HepG2 (cell line): ENCODE data around the gene TMC2. TPM values are rescaled to one million over a fixed set of nuclear protein-coding genes. Genes with fewer than 3 reads are reported as not detected.
A peak's percentile ranks its signal among the peaks of the same experiment; 100 is the strongest.

Experiments
- CSRNP1 ChIP-seq: sonication (generic); formaldehyde crosslinking; IDR thresholded peaks from 2 replicates; pipeline ENCODE4 v1.8.1; 2023; ENCODE audit warnings: mild to moderate bottlenecking, missing genetic modification reagents
- ELK4 ChIP-seq: sonication (generic); formaldehyde crosslinking; IDR thresholded peaks from 2 replicates; pipeline ENCODE4 v1.9.0; 2021; ENCODE audit warnings: missing genetic modification reagents, borderline replicate concordance
- NAIF1 ChIP-seq: sonication (generic); formaldehyde crosslinking; IDR thresholded peaks from 2 replicates; pipeline ENCODE4 v1.5.0; 2020; ENCODE audit warnings: mild to moderate bottlenecking, missing genetic modification reagents, borderline replicate concordance
- NR2F6 ChIP-seq, 2 experiments: IDR thresholded peaks; 2 replicates each; pipeline ENCODE4 v1.6.1; 2016; ENCODE audit warnings: antibody characterized with exemption in 1 of 2, mild to moderate bottlenecking in 1 of 2
- NRL ChIP-seq: sonication (generic); formaldehyde crosslinking; IDR thresholded peaks from 2 replicates; pipeline ENCODE4 v1.5.0; 2020; ENCODE audit warnings: missing genetic modification reagents, mild to moderate bottlenecking, moderate library complexity, borderline replicate concordance
- RBM22 ChIP-seq: fragments of 200-400 bp; formaldehyde crosslinking; optimal IDR thresholded peaks from 2 replicates; pipeline ENCODE3; 2017; ENCODE audit warnings: mild to moderate bottlenecking, low read length, moderate library complexity
- SAP130 ChIP-seq: IDR thresholded peaks from 2 replicates; pipeline ENCODE4 v1.6.1; 2016; ENCODE audit warnings: low read depth
- TEAD3 ChIP-seq: optimal IDR thresholded peaks from 2 replicates; pipeline ENCODE3; 2016; ENCODE audit warnings: borderline replicate concordance
- TSC22D2 ChIP-seq: sonication (generic); formaldehyde crosslinking; IDR thresholded peaks from 2 replicates; pipeline ENCODE4 v1.5.1; 2020; ENCODE audit warnings: missing genetic modification reagents, mild to moderate bottlenecking, borderline replicate concordance
- ZBTB38 ChIP-seq: sonication (generic); formaldehyde crosslinking; IDR thresholded peaks from 2 replicates; pipeline ENCODE4 v1.5.1; 2020; ENCODE audit warnings: mild to moderate bottlenecking, missing genetic modification reagents
- ZFP36L2 ChIP-seq: sonication (generic); formaldehyde crosslinking; IDR thresholded peaks from 2 replicates; pipeline ENCODE4 v1.4.0; 2020; ENCODE audit warnings: missing genetic modification reagents
- ZFYVE20 ChIP-seq: sonication (generic); formaldehyde crosslinking; IDR thresholded peaks from 2 replicates; pipeline ENCODE4 v1.8.0; 2023; ENCODE audit warnings: low read depth, mild to moderate bottlenecking, moderate library complexity, missing genetic modification reagents, borderline replicate concordance
- ZNF17 ChIP-seq: sonication (generic); formaldehyde crosslinking; IDR thresholded peaks from 2 replicates; pipeline ENCODE4 v1.5.0; 2020; ENCODE audit warnings: mild to moderate bottlenecking, missing genetic modification reagents
- ZNF33A ChIP-seq: sonication (generic); formaldehyde crosslinking; IDR thresholded peaks from 2 replicates; pipeline ENCODE4 v1.5.1; 2020; ENCODE audit warnings: missing genetic modification reagents, mild to moderate bottlenecking, moderate library complexity, borderline replicate concordance
- ZNF430 ChIP-seq: sonication (generic); formaldehyde crosslinking; IDR thresholded peaks from 2 replicates; pipeline ENCODE4 v1.9.0; 2021; ENCODE audit warnings: mild to moderate bottlenecking, missing genetic modification reagents
- ZNF788 ChIP-seq: sonication (generic); formaldehyde crosslinking; IDR thresholded peaks from 2 replicates; pipeline ENCODE4 v1.5.0; 2020; ENCODE audit warnings: mild to moderate bottlenecking, missing genetic modification reagents, borderline replicate concordance
- polyA plus RNA-seq, 8 experiments: library from polyadenylated mRNA; depleted of rRNA in 3 of 8; stranded (reverse) in 7 of 8; unstranded in 1 of 8; fragments of >200 nt; fragmentation: Illumina TruSeq in 4 of 8; extraction: Trizol in 4 of 8; gene quantifications; 2 replicates each; pipeline versions ENCODE4 v1.2.1 to v1.2.3, GENCODE V29; 2011 to 2016; ENCODE audit warnings: low read depth in 4 of 8, missing spikeins in 1 of 8, mixed read lengths in 1 of 8; ENCODE audit not compliant: insufficient read depth in 1 of 8
- total RNA-seq, 5 experiments: library from RNA; depleted of rRNA; stranded (reverse); fragments of >200 nt; fragmentation: Illumina TruSeq; extraction: Trizol; gene quantifications; 2 replicates each; pipeline ENCODE4 v1.2.3, GENCODE V29; 2016; ENCODE audit warnings: low read depth in 1 of 5
- TF ChIP-seq, protein P1 (sequence below): sonication (generic); formaldehyde crosslinking; IDR thresholded peaks from 2 replicates; pipeline ENCODE4 v1.8.0; 2022; ENCODE audit warnings: missing genetic modification reagents, low read depth, mild to moderate bottlenecking, borderline replicate concordance
- TF ChIP-seq, protein P2 (sequence below): IDR thresholded peaks from 2 replicates; pipeline ENCODE4 v1.6.1; 2016; ENCODE audit warnings: missing compliant biosample characterization, missing genetic modification reagents, borderline replicate concordance
- TF ChIP-seq, protein P3 (sequence below): sonication (generic); formaldehyde crosslinking; IDR thresholded peaks from 2 replicates; pipeline ENCODE4 v1.9.0; 2021; ENCODE audit warnings: missing genetic modification reagents, mild to moderate bottlenecking, borderline replicate concordance
- TF ChIP-seq, protein P4 (sequence below): sonication (generic); formaldehyde crosslinking; IDR thresholded peaks from 2 replicates; pipeline ENCODE4 v1.9.0; 2022; ENCODE audit warnings: low read depth, missing genetic modification reagents

The TMC2 gene
- total and polyA plus RNA-seq, 2 of the 13 experiments (the other 11 are each of a cell fraction or from before 2014, with no cell fraction given), result not detected

GRCh38 chr20:2508631-2509467 lies 27.5 kb upstream of the TMC2 start, which contains the start of gene ZNF343 (continued):
- TF ChIP-seq ZFP36L2 (CRISPR knock-in tag) (no peak), ELK4 (CRISPR knock-in tag) (peak; percentile 91), ZNF788 (CRISPR knock-in tag) (no peak; the same call in 1 of the 2 replicates), ZNF17 (no peak), TEAD3 (CRISPR knock-in tag) (peak; percentile 84), ZNF33A (CRISPR knock-in tag) (peak; percentile 90; the same call in 1 of the 2 replicates), TSC22D2 (CRISPR knock-in tag) (peak; percentile 86; the same call in 1 of the 2 replicates), NR2F6 (IDR thresholded peaks at IDR 0.05) (peak; percentile 71), NR2F6 (CRISPR knock-in tag; IDR thresholded peaks at IDR 0.05) (peak; percentile 53; the same call in 1 of the 2 replicates), ZNF430 (CRISPR knock-in tag) (no peak; the same call in 1 of the 2 replicates), RBM22 (no peak), CSRNP1 (CRISPR knock-in tag) (peak; percentile 98), ZFYVE20 (CRISPR knock-in tag) (no peak; the same call in 1 of the 2 replicates), ZBTB38 (CRISPR knock-in tag) (peak; percentile 82; the same call in 1 of the 2 replicates), SAP130 (CRISPR knock-in tag) (peak; percentile 96), NRL (peak; percentile 89), NAIF1 (CRISPR knock-in tag) (no peak)
- TF ChIP-seq, protein P1, sequence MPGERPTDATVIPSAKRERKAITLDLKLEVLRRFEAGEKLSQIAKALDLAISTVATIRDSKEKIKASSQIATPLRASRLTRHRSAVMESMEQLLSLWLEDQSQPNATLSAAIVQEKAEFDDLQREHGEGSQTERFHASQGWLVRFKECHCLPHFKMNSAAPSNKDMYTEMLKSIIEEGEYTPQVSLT, result no peak
- TF ChIP-seq, protein P2, sequence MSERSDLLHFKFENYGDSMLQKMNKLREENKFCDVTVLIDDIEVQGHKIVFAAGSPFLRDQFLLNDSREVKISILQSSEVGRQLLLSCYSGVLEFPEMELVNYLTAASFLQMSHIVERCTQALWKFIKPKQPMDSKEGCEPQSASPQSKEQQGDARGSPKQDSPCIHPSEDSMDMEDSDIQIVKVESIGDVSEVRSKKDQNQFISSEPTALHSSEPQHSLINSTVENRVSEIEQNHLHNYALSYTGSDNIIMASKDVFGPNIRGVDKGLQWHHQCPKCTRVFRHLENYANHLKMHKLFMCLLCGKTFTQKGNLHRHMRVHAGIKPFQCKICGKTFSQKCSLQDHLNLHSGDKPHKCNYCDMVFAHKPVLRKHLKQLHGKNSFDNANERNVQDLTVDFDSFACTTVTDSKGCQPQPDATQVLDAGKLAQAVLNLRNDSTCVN, result no peak; the same call in 1 of the 2 replicates
- TF ChIP-seq, protein P3, sequence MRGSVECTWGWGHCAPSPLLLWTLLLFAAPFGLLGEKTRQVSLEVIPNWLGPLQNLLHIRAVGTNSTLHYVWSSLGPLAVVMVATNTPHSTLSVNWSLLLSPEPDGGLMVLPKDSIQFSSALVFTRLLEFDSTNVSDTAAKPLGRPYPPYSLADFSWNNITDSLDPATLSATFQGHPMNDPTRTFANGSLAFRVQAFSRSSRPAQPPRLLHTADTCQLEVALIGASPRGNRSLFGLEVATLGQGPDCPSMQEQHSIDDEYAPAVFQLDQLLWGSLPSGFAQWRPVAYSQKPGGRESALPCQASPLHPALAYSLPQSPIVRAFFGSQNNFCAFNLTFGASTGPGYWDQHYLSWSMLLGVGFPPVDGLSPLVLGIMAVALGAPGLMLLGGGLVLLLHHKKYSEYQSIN (CRISPR knock-in tag), result no peak
- TF ChIP-seq, protein P4, sequence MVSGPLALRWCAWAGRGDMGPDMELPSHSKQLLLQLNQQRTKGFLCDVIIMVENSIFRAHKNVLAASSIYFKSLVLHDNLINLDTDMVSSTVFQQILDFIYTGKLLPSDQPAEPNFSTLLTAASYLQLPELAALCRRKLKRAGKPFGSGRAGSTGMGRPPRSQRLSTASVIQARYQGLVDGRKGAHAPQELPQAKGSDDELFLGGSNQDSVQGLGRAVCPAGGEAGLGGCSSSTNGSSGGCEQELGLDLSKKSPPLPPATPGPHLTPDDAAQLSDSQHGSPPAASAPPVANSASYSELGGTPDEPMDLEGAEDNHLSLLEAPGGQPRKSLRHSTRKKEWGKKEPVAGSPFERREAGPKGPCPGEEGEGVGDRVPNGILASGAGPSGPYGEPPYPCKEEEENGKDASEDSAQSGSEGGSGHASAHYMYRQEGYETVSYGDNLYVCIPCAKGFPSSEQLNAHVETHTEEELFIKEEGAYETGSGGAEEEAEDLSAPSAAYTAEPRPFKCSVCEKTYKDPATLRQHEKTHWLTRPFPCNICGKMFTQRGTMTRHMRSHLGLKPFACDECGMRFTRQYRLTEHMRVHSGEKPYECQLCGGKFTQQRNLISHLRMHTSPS, result peak; percentile 53
